Esophagus muscularis mucosa (tissue), 3 donors: ENCODE results near the gene PHYHD1.

Source experiments
- CTCF ChIP-seq, 3 experiments: fragments of 200-600 bp in 2 of 3; fragments of 450-650 bp in 1 of 3; sonication (generic) in 2 of 3; IDR thresholded peaks; one replicate each; pipeline ENCODE4 v1.5.1; 2017 to 2019; ENCODE audit warnings: antibody characterized with exemption in 3 of 3, mild to moderate bottlenecking in 2 of 3, moderate library complexity in 1 of 3
- POLR2A ChIP-seq: fragments of 450-650 bp; IDR thresholded peaks from one replicate; pipeline ENCODE4 v1.6.1; 2017; ENCODE audit warnings: antibody characterized with exemption, moderate library complexity, mild to moderate bottlenecking, low read depth

- TF ChIP-seq CTCF (IDR thresholded peaks at IDR 0.05) (no peak), POLR2A (no peak)
Observed at GRCh38 chr9:128916204-128916603, 4.6 kb upstream of the PHYHD1 start.
